T-helper 1 cell (primary cell): ENCODE results near the gene ZNF324B.
"Not testable (repeated sequence)": the region's sequence is repeated elsewhere in the genome, so short reads cannot be mapped to it uniquely, and the experiment has no call there.

Experiments used
- DNase-seq, 5 donors: peaks; one replicate each; pipeline ENCODE4 v3.0.0-alpha.2; 2012 to 2020
- total RNA-seq, 4 donors: gene quantifications; one replicate each; lab custom pipeline; 2026; lab: John Stamatoyannopoulos, UW

ZNF324B gene
- total RNA-seq: 5.8 to 10.2 (median 8.0) reads per million in 4 donors

DNA sequence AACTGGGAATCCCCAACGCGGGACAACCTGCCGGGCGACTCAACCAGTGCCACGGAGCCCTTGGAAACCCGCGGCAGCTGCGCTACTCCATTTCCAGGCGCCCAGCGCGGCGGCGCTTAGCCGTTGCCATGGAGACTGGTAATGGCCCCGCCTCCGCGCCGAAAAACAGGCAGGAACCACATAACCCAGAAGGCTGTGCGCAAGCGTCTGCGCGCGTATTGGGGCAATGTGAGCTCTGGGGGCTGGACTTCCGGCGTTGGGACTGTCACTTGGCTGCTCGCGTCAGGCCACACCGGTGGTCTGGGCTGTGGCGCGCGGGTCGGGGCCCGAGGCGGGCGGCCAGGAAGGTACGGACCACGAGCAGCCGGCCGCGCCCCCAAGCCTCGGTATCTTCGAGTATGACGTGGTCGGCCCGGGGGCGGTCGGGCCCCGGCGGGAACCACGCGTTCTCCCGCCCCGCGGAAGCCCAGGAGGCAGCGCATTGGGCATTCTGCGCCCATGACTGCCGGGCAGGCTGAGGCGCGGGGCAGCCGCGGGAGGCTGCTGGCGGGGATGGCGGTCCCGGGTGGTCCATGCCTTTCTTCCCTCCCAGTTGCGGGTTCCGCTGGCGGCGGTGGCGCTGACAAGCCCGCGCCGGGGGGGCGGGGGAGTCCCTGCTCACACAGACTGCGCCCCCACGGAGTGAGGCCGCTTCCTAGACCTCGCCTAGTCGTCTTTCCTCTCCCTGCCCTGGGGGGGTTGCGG lies at the start of gene ZNF324B:
ZNF324B (plus strand) TSS at position 265 of the 744 bp plus-strand sequence. CDS start 2,080 bp downstream, outside the sequence.
- DNase-seq: peak; percentile 93 to 96 (median 95)

DNA sequence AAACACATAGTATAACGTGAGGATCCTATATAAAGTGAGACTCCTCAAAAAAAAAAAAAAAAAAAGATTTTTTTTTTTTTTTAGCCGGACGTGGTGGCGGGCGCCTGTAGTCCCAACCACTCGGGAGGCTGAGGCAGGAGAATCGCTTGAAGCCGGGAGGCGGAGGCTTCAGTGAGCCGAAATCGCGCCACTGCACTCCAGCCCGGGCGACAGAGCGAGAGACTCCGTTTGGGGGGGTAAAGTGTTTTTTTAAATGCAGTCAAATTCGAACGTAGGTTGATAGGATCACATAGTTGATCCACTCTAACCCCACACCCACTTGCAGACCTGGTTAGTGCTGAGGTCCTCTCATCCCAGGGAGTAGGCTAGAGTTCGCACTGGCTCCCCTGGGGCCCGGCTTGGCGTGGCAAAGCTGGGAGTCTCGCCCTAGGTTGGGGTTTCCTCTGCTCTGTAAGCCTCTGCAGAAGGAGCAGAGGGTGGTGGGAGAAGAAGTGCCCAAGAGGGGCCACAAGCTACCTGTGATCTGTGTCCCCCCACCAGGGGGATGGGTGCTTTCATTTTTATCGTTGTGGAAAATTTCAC lies 49.5 kb upstream of the ZNF324B start:
- no peak for DNase-seq

DNA sequence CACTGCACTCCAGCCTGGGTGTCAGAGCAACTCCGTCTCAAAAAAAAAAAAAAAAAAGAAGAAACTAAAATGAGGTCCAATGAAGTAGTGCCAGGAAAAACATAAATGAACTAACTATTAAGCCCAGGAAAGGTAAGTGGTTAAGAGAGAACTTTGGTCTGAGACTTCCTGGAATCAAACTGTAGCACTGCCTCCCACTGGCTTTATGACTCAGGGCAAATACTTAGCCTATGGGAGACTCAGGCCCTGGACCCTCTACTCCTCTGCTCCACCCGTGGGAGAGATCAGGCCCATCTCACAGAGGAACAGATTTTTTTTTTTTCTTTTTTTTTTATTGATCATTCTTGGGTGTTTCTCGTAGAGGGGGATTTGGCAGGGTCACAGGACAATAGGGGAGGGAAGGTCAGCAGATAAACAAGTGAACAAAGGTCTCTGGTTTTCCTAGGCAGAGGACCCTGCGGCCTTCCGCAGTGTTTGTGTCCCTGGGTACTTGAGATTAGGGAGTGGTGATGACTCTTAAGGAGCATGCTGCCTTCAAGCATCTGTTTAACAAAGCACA lies 47.4 kb upstream of the ZNF324B start:
- DNase-seq: not testable (repeated sequence)

DNA sequence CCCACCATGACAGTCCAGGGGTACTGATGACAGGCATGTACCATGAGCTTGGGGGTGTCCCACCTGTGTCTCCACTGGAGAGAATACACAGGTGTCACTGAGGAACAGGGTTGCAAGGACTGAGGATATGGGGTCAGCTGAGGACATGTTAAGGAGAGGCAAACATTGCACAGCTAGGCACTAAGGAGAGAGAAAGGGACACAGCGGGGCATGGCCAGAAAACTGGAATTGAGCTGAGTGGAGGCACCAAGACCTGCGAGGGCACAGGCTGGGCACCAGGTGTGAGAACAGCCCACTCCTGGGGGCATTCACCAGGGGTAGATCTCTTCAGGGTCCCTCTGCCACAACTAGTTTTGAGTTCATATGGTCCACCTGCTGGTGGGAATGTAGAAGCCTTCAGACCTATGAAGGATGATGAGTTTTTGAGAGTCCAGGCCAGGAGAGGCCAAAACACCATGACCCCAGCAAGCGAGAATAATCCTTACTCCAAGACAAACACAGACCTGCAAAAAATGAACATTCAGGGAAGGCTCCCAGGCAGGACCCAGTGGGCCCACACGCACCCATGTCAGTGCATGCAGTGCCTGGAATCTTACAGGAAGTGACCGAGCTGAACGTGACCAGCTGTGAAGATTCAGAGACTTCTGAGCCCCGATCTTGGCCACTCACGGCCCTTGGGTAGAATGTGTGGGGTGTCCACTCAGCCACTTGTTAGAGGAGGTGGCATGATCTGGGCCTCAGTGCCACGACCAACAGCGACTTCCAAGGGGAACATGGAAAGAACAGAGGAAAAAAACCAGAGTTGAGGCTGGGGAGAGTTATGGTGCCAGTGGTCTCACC lies 44.4 kb upstream of the ZNF324B start:
- no peak for DNase-seq

DNA sequence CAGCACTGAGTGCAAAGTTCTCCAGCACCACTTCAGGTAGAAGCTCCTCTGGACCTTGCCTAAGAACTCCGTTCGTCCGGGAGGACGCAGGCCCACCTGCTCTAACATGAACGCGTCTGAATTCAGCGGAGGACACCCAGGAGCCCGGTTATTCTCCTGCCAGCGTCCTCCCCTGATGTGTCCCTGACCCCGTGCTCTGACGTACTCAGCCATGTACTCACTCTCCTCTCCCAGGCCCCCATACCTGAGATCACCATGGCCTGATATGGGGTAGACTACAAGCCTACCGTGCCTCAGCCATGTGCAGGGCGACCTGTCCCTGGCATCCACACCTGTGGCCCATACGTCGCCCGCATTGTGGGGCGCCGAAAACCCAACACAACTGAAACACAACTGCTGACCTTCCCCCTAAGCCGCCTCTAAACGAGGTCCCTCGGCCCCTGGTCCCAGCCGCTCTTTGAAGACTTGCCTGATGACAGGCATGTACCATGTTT lies 43.7 kb upstream of the ZNF324B start:
- DNase-seq: no peak

DNA sequence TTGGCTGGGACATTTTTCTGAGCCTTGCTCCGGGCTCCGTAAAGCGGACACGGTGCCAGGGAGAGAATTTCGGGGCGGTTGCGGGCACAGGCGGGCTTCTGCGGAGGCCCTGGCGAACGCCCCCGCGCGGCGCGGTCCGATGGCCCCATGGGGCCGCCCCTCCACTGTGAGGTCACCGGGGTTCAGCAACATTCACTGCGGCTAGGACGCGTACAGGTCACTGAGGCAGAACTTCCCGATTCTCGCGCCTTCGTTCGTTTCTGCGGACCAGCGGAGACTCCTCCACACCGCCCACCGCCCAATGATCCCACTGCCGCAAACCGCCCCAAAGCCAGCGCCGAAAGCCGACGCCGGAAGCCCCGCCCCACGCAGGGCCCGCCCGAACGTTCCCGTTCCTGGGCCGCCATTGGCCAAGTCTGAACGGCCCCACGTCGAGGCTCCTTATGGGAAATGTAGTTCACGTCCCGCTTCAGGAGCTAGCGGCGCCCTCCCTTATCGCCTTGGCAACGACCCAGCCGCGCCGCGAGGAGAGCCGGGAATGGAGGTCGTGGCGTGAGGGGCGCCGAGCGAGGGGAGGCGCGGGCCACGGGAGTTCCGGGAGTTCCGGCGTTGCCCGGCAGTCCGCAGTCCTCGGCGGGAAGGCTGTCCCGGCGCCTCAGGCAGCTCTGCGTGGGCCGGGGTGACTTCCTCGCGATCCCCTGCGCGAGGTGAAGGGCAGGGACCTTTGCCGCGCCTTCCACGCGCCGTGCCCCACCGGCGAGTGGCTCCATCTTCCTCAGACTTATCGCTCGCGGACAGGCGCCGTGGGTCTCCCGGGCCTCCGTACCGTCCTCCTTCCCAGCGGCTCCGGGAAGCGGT lies 43.0 kb upstream of the ZNF324B start, which contains the start of gene ZNF584:
ZNF584 (plus strand) TSS at position 498 of the 858 bp plus-strand sequence. CDS start 499 bp downstream, outside the sequence.
- peak; percentile 87 to 93 (median 91) for DNase-seq

DNA sequence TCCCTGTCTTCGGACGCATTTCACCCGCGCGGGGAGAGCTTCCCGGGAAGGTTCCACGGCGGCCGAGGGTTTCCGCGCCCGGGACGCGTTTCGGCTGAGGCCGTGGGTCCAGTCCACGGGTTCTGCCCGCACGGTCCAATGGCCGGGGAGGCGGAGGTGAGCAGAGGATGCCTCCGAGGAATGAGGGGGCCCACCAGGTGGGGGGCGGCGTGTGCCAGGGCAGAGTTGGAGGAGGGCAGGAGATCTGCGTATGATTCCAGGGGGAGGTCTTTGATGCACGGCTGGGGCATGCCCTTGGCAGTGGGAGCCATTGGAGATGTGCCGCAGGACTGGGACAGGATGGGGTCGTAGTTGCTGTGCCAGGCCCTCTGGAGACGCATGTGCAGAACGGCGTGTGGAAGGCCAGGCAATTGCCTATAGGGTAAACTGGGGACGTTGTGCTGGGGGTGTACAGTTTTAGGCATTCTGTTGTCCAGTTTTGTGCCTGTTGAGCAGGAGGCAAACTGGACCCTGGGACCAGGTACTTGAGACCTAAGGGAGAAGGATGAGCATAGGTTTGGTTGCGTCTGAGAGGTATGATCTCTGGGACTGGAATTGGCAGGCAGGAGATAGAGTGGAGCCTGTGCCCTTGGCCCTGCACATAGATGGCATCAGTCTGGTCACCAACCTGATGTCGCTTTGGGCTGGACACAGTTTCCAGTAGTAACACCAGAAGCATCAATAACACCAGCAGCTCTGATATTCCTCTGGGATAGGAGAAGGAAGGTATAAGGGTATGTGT lies 42.2 kb upstream of the ZNF324B start:
- peak in 1 of 5 donors; percentile 26 for DNase-seq

DNA sequence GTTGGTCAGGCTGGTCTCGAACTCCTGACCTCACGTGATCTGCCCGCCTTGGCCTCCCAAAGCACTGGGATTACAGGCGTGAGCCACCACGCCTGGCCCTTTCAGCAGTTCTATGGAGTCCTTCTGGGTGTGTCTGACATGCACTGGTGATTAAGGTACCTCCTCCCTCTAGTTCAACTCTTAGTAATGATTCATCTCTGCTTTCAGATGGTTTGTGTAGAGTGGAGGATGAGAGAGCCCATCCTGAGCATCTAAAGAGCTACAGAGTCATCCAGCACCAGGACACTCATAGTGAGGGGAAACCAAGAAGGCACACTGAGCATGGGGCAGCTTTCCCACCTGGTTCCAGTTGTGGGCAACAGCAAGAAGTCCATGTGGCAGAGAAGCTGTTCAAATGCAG lies 34.8 kb upstream of the ZNF324B start:
- DNase-seq: no peak

DNA sequence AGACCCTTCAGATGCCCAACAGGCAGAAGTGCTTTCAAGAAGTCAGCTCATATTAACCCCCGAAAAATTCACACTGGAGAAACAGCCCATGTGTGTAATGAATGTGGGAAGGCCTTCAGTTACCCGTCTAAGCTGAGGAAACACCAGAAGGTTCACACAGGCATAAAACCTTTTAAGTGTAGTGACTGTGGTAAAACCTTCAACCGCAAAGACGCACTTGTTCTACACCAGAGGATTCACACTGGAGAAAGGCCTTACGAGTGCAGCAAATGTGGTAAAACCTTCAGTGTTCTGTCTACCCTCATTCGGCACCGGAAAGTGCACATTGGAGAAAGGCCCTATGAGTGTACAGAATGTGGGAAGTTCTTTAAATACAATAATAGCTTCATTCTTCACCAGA lies 34.4 kb upstream of the ZNF324B start:
- DNase-seq: no peak

DNA sequence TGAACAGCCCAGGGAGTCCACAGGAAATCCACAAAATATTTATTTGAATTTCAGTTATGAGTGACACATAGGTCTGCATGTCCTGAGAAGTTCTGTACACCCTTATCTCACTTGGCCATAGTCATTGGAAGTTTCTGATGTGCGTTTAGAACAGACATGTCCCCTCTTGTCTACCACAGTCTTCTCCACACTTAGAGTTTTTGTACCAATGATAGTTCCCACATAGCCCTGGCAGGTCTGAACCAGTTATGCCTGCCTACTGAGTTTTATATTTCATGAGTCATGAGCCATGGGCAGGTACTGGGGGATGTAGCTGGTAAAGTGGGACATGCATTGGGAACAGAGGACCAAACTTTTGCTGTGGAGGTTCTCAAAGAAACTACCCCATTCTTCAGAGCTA lies 22.8 kb upstream of the ZNF324B start:
- DNase-seq: no peak

DNA sequence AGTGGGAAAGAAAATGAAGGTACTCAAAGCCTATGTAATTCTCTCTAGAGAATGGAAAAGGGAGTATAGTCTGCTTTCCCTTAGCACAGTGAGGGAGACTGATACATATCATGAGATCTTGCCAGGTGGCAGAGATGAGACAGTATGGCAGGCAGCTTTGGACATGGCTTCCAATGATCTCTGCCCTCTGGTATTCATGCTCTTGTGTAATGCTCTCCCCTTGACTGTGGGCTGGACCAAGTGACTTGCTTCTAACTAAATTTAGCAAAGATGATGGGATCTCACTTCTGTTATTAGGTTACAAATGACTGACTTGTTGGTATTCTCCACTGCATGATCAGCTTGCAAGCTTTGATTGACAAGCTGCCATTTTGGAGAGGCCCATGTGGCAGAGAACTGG lies 21.7 kb upstream of the ZNF324B start:
- no peak for DNase-seq

DNA sequence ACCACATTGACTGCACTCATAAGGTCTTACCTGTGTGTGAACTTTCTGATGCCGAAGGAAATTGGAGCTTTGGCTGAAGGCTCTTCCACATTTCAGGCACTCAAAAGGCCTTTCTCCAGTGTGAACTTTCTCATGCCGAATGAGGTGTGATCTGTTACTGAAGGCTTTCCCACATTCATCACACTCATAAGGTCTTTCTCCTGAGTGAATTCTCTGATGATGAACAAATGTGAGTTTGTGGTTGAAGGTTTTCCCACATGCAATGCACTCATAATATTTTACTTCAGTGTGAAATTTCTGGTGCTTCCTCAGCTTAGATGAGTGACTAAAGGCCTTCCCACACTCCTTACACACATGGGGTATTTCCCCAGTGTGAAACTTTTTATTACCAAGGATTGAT lies 17.2 kb upstream of the ZNF324B start:
- DNase-seq: no peak

DNA sequence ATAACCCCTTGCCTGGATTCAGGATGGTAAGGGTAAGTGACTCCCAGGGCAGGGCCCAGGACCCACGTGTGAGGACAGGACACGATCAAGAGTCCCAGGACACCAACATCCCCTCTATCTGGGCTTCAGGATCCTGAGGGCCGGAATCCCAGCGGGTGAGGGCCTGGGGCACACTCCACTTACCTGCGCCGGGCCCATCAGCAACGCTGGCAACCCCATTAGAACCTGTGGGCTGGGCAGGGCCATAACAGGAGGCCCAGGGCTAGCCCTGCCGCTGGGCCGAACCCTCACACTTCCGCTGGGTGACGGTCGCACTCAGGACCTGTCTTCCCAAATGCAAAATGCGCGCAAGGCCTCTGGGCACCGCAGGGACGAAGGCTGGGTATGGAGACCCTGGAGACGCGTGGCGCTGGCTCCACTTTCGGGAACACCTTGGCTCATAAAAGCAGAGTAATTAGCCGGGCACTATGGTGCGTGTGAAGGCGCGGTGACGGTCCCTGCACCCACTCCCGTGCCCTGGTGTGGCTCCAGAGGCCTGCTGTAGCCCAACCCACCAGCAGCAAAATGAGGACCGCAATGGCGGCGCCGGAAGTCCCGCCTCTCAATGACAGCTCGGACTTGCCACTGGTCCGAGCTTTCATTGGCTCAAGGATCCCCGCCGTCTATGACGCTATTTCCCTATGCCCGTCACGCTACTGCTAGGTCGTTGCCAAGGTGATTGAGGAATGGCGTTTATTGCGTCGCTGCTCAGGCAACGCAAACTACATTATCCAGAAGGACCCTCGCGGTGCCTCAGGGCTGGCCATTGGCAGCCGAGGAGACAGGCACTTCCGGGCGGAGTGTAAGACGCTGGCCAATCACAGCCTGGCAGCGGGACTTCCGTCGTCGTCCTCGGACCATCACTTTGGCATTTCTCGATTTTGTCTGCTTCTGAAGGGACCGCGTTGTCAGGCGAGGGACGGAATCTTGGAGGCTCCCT lies 11.6 kb upstream of the ZNF324B start, which contains the start of gene ZNF132:
ZNF132 (minus strand) TSS at position 578 of the 979 bp plus-strand sequence; CDS start at position 246, 332 bp downstream.
- DNase-seq: peak; percentile 90 to 100 (median 94)

DNA sequence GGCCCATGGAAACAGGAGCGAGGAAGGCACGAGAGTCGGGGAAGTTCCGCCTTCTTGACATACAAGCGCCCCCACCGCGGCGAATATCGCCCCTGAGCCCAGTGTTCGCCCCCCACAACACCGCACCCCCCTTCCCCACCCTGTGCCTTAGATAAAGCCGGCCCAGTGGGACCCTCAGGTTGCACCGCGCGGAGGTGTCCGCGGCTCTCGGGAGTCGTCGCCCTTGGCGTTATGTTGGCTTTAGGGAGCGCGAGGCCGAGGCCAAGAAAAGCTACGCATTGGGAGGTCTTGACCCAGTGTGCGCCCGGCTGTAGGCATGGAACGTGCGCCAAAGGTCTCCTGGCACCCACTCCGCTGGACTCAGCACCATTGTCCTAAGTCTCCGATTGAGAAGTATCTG lies 10.9 kb upstream of the ZNF324B start:
- no peak for DNase-seq

DNA sequence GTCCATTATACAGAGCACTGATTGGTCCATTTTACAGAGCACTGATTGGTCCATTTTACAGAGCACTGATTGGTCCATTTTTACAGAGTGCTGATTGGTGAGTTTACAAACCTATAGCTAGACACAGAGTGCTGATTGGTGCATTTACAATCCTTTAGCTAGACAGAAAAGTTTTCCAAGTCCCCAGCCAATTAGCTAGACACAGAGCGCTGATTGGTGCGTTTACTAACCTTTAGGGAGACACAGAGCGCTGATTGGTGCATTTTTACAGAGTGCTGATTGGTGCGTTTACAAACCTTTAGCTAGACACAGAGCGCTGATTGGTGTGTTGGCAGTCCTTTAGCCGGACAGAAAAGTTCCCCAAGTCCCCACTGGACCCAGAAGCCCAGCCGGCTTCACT lies 8.4 kb upstream of the ZNF324B start:
- not testable (repeated sequence) for DNase-seq

DNA sequence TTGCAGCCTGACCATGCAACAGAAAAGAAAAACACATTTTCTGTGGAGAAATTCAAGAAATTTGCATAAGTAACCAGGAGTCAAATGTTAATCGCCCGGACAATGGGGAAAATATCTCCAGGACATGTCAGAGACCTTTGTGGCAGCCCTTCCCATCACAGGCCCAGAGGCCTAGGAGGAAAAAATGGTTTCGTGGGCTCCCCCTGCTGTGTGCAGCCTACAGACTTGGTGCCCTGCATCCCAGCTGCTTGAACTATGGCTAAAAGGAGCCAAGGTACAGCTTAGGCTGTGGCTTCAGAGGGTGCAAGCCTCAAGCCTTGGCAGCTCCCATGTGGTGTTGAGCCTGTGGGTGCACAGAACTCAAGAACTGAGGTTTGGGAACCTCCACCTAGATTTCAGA lies 2.6 kb upstream of the ZNF324B start:
- not testable (repeated sequence) for DNase-seq

DNA sequence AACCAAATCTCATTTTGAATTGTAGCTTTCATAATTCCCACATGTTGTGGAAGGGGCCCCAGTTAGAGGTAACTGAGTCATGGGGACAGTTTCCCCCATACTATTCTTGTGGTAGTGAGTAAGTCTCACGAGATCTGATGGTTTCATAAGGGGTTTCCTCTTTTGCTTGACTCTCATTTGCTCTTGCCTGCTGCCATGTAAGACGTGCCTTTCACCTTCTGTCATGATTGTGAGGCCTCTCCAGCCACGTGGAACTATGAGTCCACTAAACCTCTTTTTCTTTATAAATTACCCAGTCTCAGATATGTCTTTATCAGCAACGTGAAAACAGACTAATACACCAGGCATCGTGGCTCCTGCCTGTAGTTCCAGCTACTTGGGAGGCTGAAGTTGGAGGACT lies 1.4 kb upstream of the ZNF324B start:
- not testable (repeated sequence) for DNase-seq

DNA sequence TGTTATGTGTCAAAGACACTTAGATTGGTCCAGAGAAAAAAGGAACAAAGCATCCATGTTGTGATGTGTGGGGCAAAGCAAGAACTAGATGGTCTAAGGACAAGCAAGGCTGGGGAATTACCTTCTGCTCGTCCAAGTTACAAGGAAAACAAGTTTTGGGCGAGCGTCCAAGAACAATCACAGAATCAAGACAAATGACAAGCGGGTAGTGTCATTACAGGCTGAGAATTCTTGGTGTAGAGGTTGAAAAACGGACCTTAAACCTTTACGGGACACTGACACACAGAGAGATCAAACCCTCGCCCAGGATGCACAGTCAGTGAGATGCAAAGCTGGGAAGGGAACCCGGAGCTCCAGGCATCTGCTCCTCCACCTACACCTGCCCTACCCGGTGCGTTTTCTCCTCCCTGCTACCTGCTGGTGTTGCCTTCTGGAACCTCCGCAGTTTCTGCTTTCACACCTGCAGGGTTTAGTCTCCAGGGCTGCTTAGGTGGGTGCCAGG lies 515 bp upstream of the ZNF324B start:
- no peak for DNase-seq

DNA sequence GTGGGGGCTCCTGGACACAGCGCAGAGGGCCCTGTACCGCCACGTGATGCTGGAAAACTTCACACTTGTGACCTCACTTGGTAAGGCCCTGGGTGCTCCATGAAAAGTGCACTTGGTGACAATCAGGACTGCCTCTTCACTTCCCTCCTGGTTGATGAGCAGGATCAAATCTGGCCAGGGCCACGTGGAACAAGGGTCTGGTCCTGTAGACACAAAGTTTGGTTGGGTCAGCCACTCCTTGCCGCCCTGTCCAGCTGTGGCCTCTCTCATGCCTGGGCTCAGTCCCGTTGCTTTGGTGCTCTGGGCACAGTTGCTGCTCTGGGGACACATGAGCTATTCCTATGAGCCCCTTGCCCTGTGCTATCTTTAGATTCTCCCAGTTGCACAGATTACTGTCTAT lies 2.3 kb downstream of the ZNF324B start:
- no peak for DNase-seq
